Stomach (tissue), 19 donors: Measurements from ENCODE around the gene ZNF169. TPM values are rescaled to one million over a fixed set of nuclear protein-coding genes. Genes with fewer than 3 reads are reported as not detected.
A peak's percentile ranks its signal among the peaks of the same experiment; 100 is the strongest.

Experiments used
- DNase-seq, 2 donors: peaks; one replicate each; pipeline versions ENCODE4 v3.0.0 to v3.0.0-alpha.2; 2013 to 2019
- H3K27ac ChIP-seq, 5 donors: fragments of 200-600 bp in 4 of 5; sonication (generic) in 4 of 5; one replicate each; pipeline ENCODE4 v1.5.1; 2013 to 2019; ENCODE audit warnings: mild to moderate bottlenecking in 1 of 5, moderate library complexity in 1 of 5
- H3K27me3 ChIP-seq, 3 donors: fragments of 200-600 bp; sonication (generic); one replicate each; pipeline ENCODE4 v1.5.1; 2017 to 2019; ENCODE audit warnings: mixed run types in 1 of 3
- H3K36me3 ChIP-seq, 4 donors: fragments of 200-600 bp; sonication (generic); 1 replicate in 3 of 4; 2 replicates in 1 of 4; pipeline ENCODE4 v1.5.1; 2016 to 2019
- H3K4me1 ChIP-seq, 4 donors: fragments of 200-600 bp; sonication (generic); one replicate each; pipeline ENCODE4 v1.5.1; 2016 to 2019
- H3K4me3 ChIP-seq, 4 donors: fragments of 200-600 bp; sonication (generic) in 3 of 4; one replicate each; pipeline ENCODE4 v1.5.1; 2016 to 2019; ENCODE audit warnings: mild to moderate bottlenecking in 1 of 4
- H3K9me3 ChIP-seq, 4 donors: fragments of 200-600 bp; sonication (generic); one replicate each; pipeline ENCODE4 v1.5.1; 2016 to 2019
- EP300 ChIP-seq: sonication (generic); formaldehyde crosslinking; IDR thresholded peaks from one replicate; pipeline ENCODE4 v1.6.1; 2017; ENCODE audit warnings: antibody characterized with exemption
- POLR2A ChIP-seq, 4 donors: fragments of 450-650 bp; IDR thresholded peaks; one replicate each; pipeline ENCODE4 v1.6.1; 2016; ENCODE audit warnings: antibody characterized with exemption in 4 of 4, control low read depth in 2 of 4, mild to moderate bottlenecking in 1 of 4, moderate library complexity in 1 of 4
- POLR2AphosphoS5 ChIP-seq, 3 donors: sonication (generic); formaldehyde crosslinking; IDR thresholded peaks; one replicate each; pipeline ENCODE4 v1.6.1; 2016; ENCODE audit warnings: antibody characterized with exemption in 3 of 3
- WGBS, 5 donors: extraction: QIAGEN DNeasy Blood & Tissue Kit in 3 of 5; methylation state at CpG; one replicate each; pipeline versions ENCODE4 v1.1.5 to v1.1.7; 2013 to 2018; 5-methylcytosine and 5-hydroxymethylcytosine counted together
- intact Hi-C: fragments of 100-400 bp; cut with DNase I; formaldehyde crosslinking; loops from one replicate; pipeline ENCODE4 v1.15.1; 2023; ENCODE audit warnings: low total_unique reads
- long read RNA-seq, 10 donors: transcript quantifications; one replicate each; lab custom pipeline, GENCODE V29; 2026
- polyA plus RNA-seq, 3 donors: library from polyadenylated mRNA; stranded (reverse); fragments of 200-250 nt; gene quantifications; one replicate each; pipeline ENCODE4 v1.2.3, GENCODE V29; 2013
- total RNA-seq, 5 donors: library from RNA; depleted of rRNA; stranded (reverse); fragments of >200 nt; gene quantifications; one replicate each; pipeline versions ENCODE4 v1.1.0 to v1.2.3, GENCODE V29; 2014 to 2016
- TF ChIP-seq, protein P1 (sequence below), 7 experiments: fragments of 450-650 bp in 4 of 7; fragments of 200-600 bp in 3 of 7; sonication (generic) in 3 of 7; IDR thresholded peaks; one replicate each; pipeline ENCODE4 v1.5.1; 2016 to 2019; ENCODE audit warnings: antibody characterized with exemption in 7 of 7, control low read depth in 2 of 7, mild to moderate bottlenecking in 1 of 7
- donor health status: healthy with polysubstance abuse.
- donor health status: Bipolar disorder and iron deficiency.
- donor health status: healthy.

Gene ZNF169
- total RNA-seq, result 10 to 100 TPM in 2 of 5 donors, 1 to 10 TPM in 3; 1.3 to 13.2 (median 7.0) TPM
- 1 to 10 TPM in 2 of 3 donors, under 1 TPM in 1; 0.93 to 1.3 (median 1.1) TPM for polyA plus RNA-seq
- long read RNA-seq, donor 1, result 0 reads
- long read RNA-seq, donor 2, result 0 reads
- long read RNA-seq, donor 3, partial matches to known transcripts, result 0 of 1 reads
- long read RNA-seq, donor 3, other reads (novel, unspliced or antisense), result 0 of 1 reads
- long read RNA-seq, donor 4, result 0 reads
- long read RNA-seq, donor 5, partial matches to known transcripts, result 0 of 1 reads
- long read RNA-seq, donor 5, other reads (novel, unspliced or antisense), result 0 of 1 reads
- long read RNA-seq, donor 6, partial matches to known transcripts, result 0 of 2 reads
- long read RNA-seq, donor 6, other reads (novel, unspliced or antisense), result 0 of 2 reads
- long read RNA-seq, donor 7, result 0 reads
- long read RNA-seq, donor 8, result 0 reads
- long read RNA-seq, donor 9, result 0 reads
- long read RNA-seq, donor 10, result 0 reads

DNA sequence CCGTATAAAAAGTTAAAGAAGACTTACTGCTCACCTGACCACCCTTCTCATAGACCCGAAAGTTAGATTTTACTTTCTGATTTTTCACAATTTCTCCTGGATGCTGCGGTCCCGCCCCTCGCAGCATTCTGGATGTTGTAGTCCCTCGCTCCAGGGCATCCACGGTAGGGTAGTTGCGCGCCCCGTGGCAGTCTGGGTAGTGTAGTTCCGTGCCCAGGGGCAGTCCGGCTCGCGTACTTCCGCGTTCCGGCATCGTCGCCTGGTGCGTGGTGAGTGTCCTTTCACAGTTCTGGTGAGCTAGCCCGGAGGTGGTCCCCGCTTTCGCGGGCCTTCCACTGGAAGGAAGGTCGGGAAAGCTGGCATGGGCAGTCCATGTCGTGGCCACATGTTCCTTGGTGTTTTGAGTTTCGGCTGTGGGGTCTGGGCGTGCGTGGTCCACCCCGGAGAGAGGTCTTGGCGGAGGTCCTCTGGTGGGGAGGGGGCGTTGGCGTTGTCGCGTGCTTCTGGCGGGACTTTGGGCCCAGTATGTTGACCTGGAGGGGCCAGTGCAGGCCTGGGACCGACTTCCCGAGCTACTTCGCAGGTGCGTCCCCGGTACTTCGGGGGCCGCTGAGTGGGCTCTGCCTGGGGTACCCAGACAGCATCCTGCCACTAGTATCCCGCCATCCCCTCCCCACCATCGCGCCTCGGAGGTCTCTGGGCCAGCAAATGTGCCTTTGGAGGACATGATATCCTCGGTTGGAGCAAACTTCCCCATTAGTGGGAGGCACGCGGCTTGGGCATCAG lies at the start of gene ZNF169:
Gene ZNF169 (plus strand): TSS at position 222 of the 786 bp plus-strand sequence. CDS start 19,515 bp downstream, outside the sequence.
- Histone ChIP-seq H3K36me3 (peaks cover 0 to 5% (median 2%) of the 10 kb centered on the region in 4 donors), H3K4me3 (peak within 1 kb of the TSS; percentile 72 to 92 (median 88)), H3K27me3 (no peaks in the 10 kb centered on the region), H3K27ac (peak within 1 kb of the TSS; percentile 16 to 89 (median 77)), H3K4me1 (peaks cover 9 to 22% (median 15%) of the 10 kb centered on the region in 4 donors), H3K9me3 (no peaks in the 10 kb centered on the region)
- TF ChIP-seq, protein P1, sequence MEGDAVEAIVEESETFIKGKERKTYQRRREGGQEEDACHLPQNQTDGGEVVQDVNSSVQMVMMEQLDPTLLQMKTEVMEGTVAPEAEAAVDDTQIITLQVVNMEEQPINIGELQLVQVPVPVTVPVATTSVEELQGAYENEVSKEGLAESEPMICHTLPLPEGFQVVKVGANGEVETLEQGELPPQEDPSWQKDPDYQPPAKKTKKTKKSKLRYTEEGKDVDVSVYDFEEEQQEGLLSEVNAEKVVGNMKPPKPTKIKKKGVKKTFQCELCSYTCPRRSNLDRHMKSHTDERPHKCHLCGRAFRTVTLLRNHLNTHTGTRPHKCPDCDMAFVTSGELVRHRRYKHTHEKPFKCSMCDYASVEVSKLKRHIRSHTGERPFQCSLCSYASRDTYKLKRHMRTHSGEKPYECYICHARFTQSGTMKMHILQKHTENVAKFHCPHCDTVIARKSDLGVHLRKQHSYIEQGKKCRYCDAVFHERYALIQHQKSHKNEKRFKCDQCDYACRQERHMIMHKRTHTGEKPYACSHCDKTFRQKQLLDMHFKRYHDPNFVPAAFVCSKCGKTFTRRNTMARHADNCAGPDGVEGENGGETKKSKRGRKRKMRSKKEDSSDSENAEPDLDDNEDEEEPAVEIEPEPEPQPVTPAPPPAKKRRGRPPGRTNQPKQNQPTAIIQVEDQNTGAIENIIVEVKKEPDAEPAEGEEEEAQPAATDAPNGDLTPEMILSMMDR (IDR thresholded peaks at IDR 0.05), result no peak
- TF ChIP-seq POLR2AphosphoS5 (IDR thresholded peaks at IDR 0.05) (peak; percentile 61 to 94 (median 86)), POLR2A (IDR thresholded peaks at IDR 0.05) (peak in 1 of 4 donors; percentile 18)
- DNase-seq, result peak; percentile 93 to 96
- WGBS, 5 donors, result 0 to 2% (median 1%) methylated on average over 27 to 50 of the region's 50 CpGs
- intact Hi-C loops, result no loop called here

DNA sequence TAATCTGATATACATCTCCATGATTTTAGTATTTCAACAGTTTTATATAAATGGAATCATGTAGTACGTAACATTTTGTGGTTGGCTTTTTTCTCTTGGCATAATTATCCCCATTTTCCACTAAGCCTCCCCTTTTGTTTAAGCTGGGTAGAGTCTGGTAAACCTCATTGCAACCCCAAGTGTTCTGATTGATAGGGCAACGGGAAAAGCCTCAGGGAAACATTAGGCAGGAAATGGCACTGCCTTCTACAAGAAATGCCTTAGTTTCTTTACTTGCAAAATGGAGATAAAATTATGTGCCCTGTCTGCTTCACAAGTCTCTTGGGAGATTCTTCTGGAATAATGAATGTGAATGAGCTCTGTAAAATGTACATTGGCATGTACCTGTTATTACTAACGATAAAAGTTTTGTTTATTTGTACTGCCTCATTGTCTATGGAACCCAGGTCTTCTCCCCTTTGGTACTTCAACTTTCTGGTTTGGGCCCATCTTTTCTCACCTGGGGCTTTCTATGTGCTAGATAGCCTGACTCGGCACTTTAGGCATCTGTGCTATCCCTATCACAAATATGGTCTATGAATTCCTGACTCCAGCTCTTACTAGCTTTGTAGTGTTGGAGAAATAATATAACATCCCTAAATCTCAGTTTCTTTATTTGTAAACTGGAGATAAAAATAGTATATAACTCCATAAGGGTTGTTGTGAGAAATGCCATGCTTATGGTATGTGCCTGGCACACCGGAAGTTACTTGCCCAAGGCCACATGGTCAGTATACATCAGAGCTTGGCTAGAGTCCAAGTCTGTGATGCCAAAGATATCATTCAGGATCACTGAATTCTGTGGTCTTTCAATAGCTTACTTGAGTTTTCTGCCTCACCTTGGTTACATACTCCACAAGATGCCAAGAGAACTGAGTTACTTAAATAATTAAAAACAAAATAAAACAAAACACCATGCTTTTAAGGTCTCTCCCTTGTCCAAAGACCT lies 48.2 kb upstream of the ZNF169 start:
- Histone ChIP-seq H3K27ac (no peak overlapping the region), H3K36me3 (no peaks in the 10 kb centered on the region), H3K27me3 (no peaks in the 10 kb centered on the region), H3K4me3 (no peak overlapping the region), H3K9me3 (no peaks in the 10 kb centered on the region), H3K4me1 (peaks cover 0 to 9% (median 2%) of the 10 kb centered on the region in 4 donors)
- intact Hi-C loops, result loop anchor here (5.0 kb wide), 1 partner anchor 149 kb away; no protein-coding TSS in a partner anchor
- TF ChIP-seq POLR2AphosphoS5 (IDR thresholded peaks at IDR 0.05) (no peak), EP300 (no peak), POLR2A (IDR thresholded peaks at IDR 0.05) (no peak)
- TF ChIP-seq, protein P1 (IDR thresholded peaks at IDR 0.05), result no peak
- WGBS, 5 donors, result 79 to 85% (median 82%) methylated on average over 5 of the region's 5 CpGs
- no peak for DNase-seq

DNA sequence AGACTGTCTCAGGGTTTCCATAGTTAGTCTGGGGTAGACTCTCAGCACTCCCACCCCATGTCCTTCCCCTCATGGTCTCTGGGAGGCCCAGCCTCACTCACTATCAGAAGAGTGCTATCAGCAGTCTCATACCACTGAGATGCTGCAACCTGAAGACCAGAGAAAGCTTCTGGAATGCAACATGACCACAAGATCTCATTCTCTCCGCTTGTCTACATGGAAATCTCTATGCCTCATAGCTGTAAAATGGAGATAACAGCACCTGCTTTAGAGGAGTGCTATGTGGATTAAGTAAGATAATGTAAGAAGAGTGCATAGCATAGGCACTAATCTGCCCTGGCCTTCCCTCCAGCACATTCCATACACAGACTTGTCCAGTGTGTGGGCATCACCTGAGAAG lies 47.0 kb upstream of the ZNF169 start:
- Histone ChIP-seq H3K4me1 (peaks cover 0 to 9% (median 2%) of the 10 kb centered on the region in 4 donors), H3K9me3 (peaks cover 0 to 5% (median 0%) of the 10 kb centered on the region in 4 donors), H3K4me3 (no peak overlapping the region), H3K36me3 (no peaks in the 10 kb centered on the region), H3K27ac (no peak overlapping the region), H3K27me3 (peaks cover 0 to 6% (median 0%) of the 10 kb centered on the region in 3 donors)
- intact Hi-C loops, result loop anchor here (5.0 kb wide), 1 partner anchor 150 kb away; no protein-coding TSS in a partner anchor
- 64 to 82% (median 70%) methylated on average over 1 of the region's 1 CpG for WGBS, 5 donors
- TF ChIP-seq POLR2A (IDR thresholded peaks at IDR 0.05), result no peak
- no peak for DNase-seq

DNA sequence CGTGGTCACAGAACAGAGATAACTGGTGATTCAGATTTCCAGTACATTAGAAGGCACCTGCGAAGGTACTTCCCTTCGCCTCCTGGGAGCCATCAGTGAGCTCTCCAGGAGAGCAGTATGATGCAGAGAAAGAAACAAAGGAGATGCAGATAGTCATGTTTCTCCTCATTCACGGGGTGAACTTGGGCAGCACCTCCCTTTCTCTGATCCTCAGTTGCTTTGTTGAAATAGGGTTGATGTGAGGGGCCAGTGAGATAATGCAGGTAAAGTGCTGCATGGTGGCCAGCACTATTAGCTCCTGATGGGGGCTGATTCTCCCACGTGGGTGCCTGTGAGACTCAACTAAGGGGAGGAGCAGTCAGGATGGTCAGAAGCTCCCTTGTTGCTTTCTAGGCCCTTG lies 46.6 kb upstream of the ZNF169 start:
- Histone ChIP-seq H3K27me3 (peaks cover 0 to 6% (median 0%) of the 10 kb centered on the region in 3 donors), H3K4me3 (no peak overlapping the region), H3K36me3 (no peaks in the 10 kb centered on the region), H3K9me3 (peaks cover 0 to 6% (median 0%) of the 10 kb centered on the region in 4 donors), H3K27ac (no peak overlapping the region), H3K4me1 (peaks cover 0 to 9% (median 2%) of the 10 kb centered on the region in 4 donors)
- intact Hi-C loops, result loop anchor here (5.0 kb wide), 1 partner anchor 150 kb away; no protein-coding TSS in a partner anchor
- TF ChIP-seq, protein P1 (IDR thresholded peaks at IDR 0.05), result no peak
- no peak for TF ChIP-seq POLR2AphosphoS5 (IDR thresholded peaks at IDR 0.05)
- TF ChIP-seq EP300, result no peak
- no peak for TF ChIP-seq POLR2A (IDR thresholded peaks at IDR 0.05)
- WGBS, 5 donors, result 65 to 76% (median 68%) methylated on average over 5 of the region's 5 CpGs
- DNase-seq, result no peak
